VCaP (cell line): Measurements from ENCODE around the gene XKR7.

Source experiments
- H3K27ac ChIP-seq: fragments of 450-650 bp; 2 replicates; pipeline ENCODE4 v1.5.1; 2017
- TF ChIP-seq, protein P1 (sequence below): fragments of 450-650 bp; conservative IDR thresholded peaks from 2 replicates; pipeline ENCODE4 v1.5.1; 2017; ENCODE audit warnings: mild to moderate bottlenecking, moderate library complexity

The XKR7 gene

DNA sequence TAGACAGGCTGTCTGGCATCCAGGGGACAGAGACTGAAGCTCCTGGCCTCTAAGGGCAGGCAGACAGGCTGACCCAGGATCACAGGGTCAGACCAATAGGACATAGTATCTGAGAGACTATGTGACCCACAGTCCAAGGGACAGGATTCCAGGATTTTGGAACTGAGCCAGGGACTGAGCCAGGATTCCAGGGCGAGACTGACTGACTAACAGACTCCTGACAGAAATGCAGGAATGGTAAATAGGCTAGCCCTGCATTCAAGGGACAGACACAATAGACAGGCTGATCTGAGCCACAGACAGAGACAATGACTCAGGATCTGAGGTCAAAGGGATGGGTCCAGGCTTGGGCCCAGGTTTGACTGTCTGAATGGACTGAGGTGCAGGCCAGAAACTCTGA, 19.8 kb downstream of the XKR7 start:
- TF ChIP-seq, protein P1, sequence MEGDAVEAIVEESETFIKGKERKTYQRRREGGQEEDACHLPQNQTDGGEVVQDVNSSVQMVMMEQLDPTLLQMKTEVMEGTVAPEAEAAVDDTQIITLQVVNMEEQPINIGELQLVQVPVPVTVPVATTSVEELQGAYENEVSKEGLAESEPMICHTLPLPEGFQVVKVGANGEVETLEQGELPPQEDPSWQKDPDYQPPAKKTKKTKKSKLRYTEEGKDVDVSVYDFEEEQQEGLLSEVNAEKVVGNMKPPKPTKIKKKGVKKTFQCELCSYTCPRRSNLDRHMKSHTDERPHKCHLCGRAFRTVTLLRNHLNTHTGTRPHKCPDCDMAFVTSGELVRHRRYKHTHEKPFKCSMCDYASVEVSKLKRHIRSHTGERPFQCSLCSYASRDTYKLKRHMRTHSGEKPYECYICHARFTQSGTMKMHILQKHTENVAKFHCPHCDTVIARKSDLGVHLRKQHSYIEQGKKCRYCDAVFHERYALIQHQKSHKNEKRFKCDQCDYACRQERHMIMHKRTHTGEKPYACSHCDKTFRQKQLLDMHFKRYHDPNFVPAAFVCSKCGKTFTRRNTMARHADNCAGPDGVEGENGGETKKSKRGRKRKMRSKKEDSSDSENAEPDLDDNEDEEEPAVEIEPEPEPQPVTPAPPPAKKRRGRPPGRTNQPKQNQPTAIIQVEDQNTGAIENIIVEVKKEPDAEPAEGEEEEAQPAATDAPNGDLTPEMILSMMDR = no peak
- no peak overlapping the region for H3K27ac ChIP-seq

DNA sequence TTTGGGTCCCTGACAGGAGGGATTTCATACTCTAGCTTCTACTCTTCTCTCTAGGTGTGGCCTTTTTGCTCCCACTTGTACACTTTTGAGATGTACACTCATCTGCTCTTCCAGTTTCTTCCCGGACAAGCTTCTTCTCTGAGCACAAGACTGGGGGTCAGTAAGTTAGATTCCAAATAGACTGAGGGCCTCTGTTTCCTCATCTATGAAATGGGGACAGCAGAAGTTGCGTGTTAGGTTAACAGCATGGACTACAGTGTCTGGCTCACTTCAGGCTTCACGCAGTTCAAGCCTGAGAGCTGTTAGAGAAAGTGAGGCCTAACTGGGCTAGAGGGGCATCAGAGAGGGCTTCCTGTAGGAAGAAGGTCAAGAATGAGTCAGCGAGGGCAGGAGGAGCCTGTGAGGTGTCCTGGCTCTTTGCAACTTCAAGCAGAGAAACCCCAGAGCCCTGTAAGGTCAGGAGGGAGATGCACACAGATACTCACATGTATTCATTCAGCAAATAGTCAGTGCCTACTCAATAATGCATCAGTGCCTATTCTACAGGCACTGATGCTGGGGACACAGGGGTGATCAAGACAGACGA, 20.6 kb downstream of the XKR7 start:
- TF ChIP-seq, protein P1 = no peak
- H3K27ac ChIP-seq = no peak overlapping the region

DNA sequence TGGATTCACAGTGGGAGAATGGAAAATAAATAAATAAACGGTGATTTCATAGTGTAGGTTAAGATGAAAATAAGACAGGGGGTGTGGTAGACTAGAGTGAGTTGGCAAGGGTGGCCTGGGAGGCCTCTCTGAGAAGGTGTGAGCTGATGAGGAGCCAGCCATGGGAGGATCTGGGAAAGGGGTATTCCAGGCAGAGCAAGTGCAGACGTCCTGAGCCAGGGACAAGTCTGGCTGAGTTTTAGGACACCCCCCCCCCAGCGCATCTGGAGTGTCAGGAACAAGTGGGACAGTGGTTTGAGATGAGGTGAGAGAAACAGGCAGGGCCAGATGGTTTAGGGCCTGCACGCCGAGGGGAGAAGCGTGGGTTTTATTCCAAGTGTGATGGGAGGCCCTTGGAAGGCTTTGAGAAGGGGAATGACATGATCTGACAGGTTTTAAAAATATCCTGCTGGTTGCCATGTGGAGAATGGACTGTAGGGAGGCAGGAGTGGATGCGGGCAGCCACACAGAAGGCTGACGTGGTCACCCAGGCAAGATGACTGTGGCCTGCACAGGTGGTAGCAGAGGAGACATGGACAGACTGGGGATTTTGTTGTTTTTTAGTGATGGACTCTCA, 21.2 kb downstream of the XKR7 start:
- TF ChIP-seq, protein P1 = no peak
- no peak overlapping the region for H3K27ac ChIP-seq

DNA sequence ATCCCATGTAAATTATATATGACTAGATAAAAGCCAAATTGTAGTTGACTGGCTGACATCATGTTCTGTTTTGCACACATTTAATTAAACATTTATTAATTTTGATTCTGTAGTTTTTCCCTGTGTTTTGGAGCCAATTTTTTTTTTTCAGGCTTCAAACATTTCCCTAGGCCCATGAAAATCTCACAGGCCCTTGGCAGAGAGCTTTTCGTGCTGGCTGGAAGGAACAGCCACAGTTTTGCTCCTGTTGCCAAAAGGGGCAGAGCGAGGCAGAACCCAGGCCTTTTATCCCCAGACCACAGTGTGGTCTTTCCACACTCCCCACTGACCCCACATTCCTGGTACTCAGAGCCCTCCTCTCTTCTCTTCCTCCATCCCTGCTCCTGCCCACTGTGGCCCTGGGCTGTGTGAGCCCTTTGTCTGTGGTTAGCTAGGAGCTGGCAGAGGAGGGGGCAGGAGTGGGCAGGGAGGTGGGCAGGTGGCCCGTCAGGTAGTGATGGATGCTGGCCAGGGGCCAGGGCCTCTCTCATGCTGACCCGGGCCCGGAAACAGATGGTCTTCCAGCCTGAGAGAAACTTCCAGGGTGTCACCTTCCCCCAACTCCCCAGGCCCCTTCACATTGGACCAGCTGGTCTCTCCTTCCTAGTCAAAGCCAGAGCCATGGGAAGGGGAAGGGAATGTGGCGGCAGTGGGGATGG, 22.8 kb downstream of the XKR7 start:
- TF ChIP-seq, protein P1 = no peak

DNA sequence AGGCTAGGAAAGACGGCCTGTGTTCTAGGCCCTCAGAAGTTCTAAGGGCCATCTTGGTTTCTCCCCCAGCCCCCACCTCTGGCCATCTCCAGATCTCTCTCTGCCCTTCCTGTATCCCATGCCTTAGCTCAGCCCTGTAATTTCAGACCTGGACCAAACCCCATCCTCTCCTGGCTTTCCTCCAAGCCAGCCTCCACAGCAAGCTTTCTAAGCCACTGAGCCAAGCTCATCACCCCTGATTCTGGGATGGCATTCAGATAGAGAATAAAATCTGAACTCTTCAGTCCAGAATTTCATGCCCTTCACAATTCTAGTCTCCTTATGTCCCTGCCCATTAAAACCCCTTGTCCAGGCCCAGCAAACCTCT, 23.4 kb downstream of the XKR7 start:
- no peak overlapping the region for H3K27ac ChIP-seq
- TF ChIP-seq, protein P1 = no peak

More for the DNA sequence above, 22.8 kb downstream of the XKR7 start:
- H3K27ac ChIP-seq = no peak overlapping the region

DNA sequence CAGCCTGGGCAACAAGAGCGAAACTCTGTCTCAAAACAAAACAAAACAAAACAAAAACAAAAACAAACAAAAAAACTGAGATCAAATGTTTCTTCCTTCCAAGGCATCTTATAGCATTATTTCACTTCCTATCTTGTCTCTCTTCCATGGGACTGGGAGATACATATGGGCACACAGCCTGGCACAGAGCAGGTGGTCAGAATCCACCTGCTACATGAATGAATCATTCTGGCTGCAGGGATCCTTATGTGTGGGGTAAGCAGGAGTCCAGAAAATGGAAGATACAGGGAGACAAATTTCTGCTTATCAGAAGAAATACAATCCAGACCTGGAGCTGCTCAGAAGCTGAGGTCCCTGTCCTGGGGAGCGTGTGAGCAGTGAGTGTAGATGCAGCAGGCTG, 24.1 kb downstream of the XKR7 start:
- TF ChIP-seq, protein P1 = no peak
- no peak overlapping the region for H3K27ac ChIP-seq

DNA sequence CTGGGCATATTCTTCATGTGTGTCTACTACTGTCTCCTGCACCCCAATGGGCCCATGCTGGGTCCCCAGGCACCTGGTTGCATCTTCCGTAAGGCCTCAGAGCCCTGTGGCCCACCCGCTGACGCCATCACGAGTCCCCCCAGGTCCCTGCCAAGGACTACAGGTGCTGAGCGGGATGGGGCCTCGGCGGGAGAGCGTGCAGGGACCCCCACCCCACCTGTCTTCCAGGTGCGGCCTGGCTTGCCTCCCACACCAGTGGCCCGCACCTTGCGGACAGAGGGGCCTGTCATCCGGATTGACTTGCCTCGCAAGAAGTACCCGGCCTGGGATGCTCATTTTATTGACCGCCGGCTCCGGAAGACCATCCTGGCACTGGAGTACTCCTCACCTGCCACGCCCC, 29.0 kb downstream of the XKR7 start:
- TF ChIP-seq, protein P1 = no peak

More for the DNA sequence above, 29.0 kb downstream of the XKR7 start:
- no peak overlapping the region for H3K27ac ChIP-seq
